B cell (primary cell): ENCODE results near the gene MAG. TPM values are rescaled to one million over a fixed set of nuclear protein-coding genes. Genes with fewer than 3 reads are reported as not detected.

Source experiments
- ATAC-seq: fragments of 200-7000 bp; cut with Tn5 transposase; one replicate; pipeline ENCODE4 v1.10.0; 2021; ENCODE audit warnings: low read depth, mild to moderate bottlenecking, moderate number of reproducible peaks, moderate library complexity
- CTCF ChIA-PET: fragments of 350-600 bp; sonication (Branson Sonifier 250); formaldehyde crosslinking; loops from one replicate; lab custom pipeline; 2021; ENCODE audit warnings: antibody characterized with exemption, inconsistent platforms; lab: Charles Lee
- POLR2A ChIA-PET: fragments of 350-600 bp; sonication (Branson Sonifier 250); formaldehyde crosslinking; loops from one replicate; lab custom pipeline; 2021; ENCODE audit warnings: antibody characterized with exemption; lab: Charles Lee
- DNase-seq: peaks from one replicate; pipeline ENCODE4 v3.0.0; 2013
- H2AFZ ChIP-seq: 2 replicates; pipeline ENCODE4 v1.6.1; 2012; ENCODE audit warnings: mild to moderate bottlenecking, low read depth, low read length; ENCODE audit not compliant: insufficient read depth, poor library complexity, severe bottlenecking
- H3K27ac ChIP-seq, 2 donors: 1 replicate in 1 of 2; 2 replicates in 1 of 2; pipeline ENCODE4 v1.5.1; 2012 to 2013; ENCODE audit warnings: low read length in 2 of 2, mild to moderate bottlenecking in 2 of 2, moderate library complexity in 1 of 2
- H3K27me3 ChIP-seq, 4 experiments: fragments of 200-600 bp in 1 of 4; sonication (generic) in 1 of 4; replicated peaks in 1 of 4; 1 replicate in 2 of 4; 2 replicates in 2 of 4; pipeline versions ENCODE4 v1.6.1 to v1.7.0; 2013 to 2016; ENCODE audit warnings: low read length in 3 of 4, mild to moderate bottlenecking in 2 of 4, mixed read lengths in 1 of 4, moderate library complexity in 1 of 4; ENCODE audit not compliant: insufficient read depth in 4 of 4, control insufficient read depth in 3 of 4; ENCODE audit errors: control extremely low read depth in 1 of 4
- H3K36me3 ChIP-seq, 2 experiments: replicated peaks in 1 of 2; 1 replicate in 1 of 2; 2 replicates in 1 of 2; pipeline versions ENCODE4 v1.6.1 to v1.7.1; 2013; ENCODE audit warnings: low read length in 1 of 2; ENCODE audit not compliant: insufficient read depth in 2 of 2, control insufficient read depth in 1 of 2; ENCODE audit errors: control extremely low read depth in 1 of 2, extremely low read depth in 1 of 2
- H3K4me1 ChIP-seq, 2 donors: fragments of 200-600 bp in 1 of 2; sonication (generic) in 1 of 2; 1 replicate in 1 of 2; 2 replicates in 1 of 2; pipeline versions ENCODE4 v1.5.1 to v1.6.1; 2013 to 2017; ENCODE audit warnings: low read length in 2 of 2; ENCODE audit not compliant: control insufficient read depth in 2 of 2, insufficient read depth in 2 of 2
- H3K4me2 ChIP-seq: replicated peaks from 2 replicates; pipeline ENCODE3; 2012; ENCODE audit warnings: mild to moderate bottlenecking, low read depth, low read length; ENCODE audit not compliant: poor library complexity, severe bottlenecking
- H3K4me3 ChIP-seq, 5 experiments: fragments of 200-600 bp in 1 of 5; sonication (generic) in 1 of 5; 1 replicate in 3 of 5; 2 replicates in 2 of 5; pipeline versions ENCODE4 v1.5.1 to v1.7.0; 2011 to 2016; ENCODE audit warnings: low read length in 4 of 5, mild to moderate bottlenecking in 4 of 5, low read depth in 2 of 5, control low read depth in 1 of 5, moderate library complexity in 1 of 5; ENCODE audit not compliant: insufficient read depth in 1 of 5; ENCODE audit errors: control extremely low read depth in 1 of 5, extremely low read depth in 1 of 5
- H3K79me2 ChIP-seq: fragments of 200-600 bp; sonication (generic); one replicate; pipeline ENCODE4 v1.6.0; 2016; ENCODE audit warnings: low read length; ENCODE audit not compliant: control insufficient read depth, insufficient read depth
- H3K9ac ChIP-seq: fragments of 200-600 bp; sonication (generic); 2 replicates; pipeline ENCODE4 v1.6.1; 2017; ENCODE audit warnings: mild to moderate bottlenecking, low read length, moderate library complexity
- H3K9me3 ChIP-seq, 3 donors: one replicate each; pipeline versions ENCODE4 v1.6.1 to v1.7.1; 2013; ENCODE audit warnings: low read length in 2 of 3; ENCODE audit not compliant: control insufficient read depth in 2 of 3, insufficient read depth in 1 of 3; ENCODE audit errors: control extremely low read depth in 1 of 3
- H4K20me1 ChIP-seq: 2 replicates; pipeline ENCODE4 v1.6.0; 2012; ENCODE audit warnings: mild to moderate bottlenecking, low read length; ENCODE audit not compliant: insufficient read depth, control insufficient read depth, poor library complexity, severe bottlenecking
- H3K27ac Mint-ChIP-seq: one replicate; pipeline ENCODE4 v1.8.0; 2021; ENCODE audit warnings: mixed read lengths
- H3K27me3 Mint-ChIP-seq: one replicate; pipeline ENCODE4 v1.8.0; 2021; ENCODE audit warnings: mixed read lengths
- H3K4me1 Mint-ChIP-seq: one replicate; pipeline ENCODE4 v1.8.0; 2021; ENCODE audit warnings: mixed read lengths
- H3K4me3 Mint-ChIP-seq: one replicate; pipeline ENCODE4 v1.8.0; 2021; ENCODE audit warnings: mixed read lengths
- H3K9me3 Mint-ChIP-seq: one replicate; pipeline ENCODE4 v1.8.0; 2022; ENCODE audit warnings: mixed read lengths; ENCODE audit not compliant: insufficient read depth
- EZH2 ChIP-seq: IDR thresholded peaks from 2 replicates; pipeline ENCODE4 v1.6.1; 2012; ENCODE audit warnings: borderline replicate concordance, low read depth, mild to moderate bottlenecking, moderate library complexity, low read length; ENCODE audit not compliant: insufficient read depth, poor library complexity, severe bottlenecking
- WGBS: methylation state at CpG from one replicate; pipeline ENCODE4 v1.1.5; 2013; ENCODE audit warnings: missing lambda C conversion rate; ENCODE audit not compliant: insufficient coverage; 5-methylcytosine and 5-hydroxymethylcytosine counted together
- intact Hi-C: fragments of 100-400 bp; cut with micrococcal nuclease; formaldehyde crosslinking; loops from one replicate; pipeline ENCODE4 v1.10.0; 2022
- polyA plus RNA-seq: library from polyadenylated mRNA; depleted of rRNA; stranded (reverse); fragments of >200 nt; gene quantifications from 2 replicates; pipeline ENCODE4 v1.2.3, GENCODE V29; 2012
- total RNA-seq, 2 donors: library from RNA; stranded (reverse); fragments of 120-200 nt in 1 of 2; gene quantifications; 1 replicate in 1 of 2; 2 replicates in 1 of 2; pipeline versions ENCODE4 v1.2.3 to v1.2.4, GENCODE V29; 2013 to 2022
- TF ChIP-seq, protein P1 (sequence below): fragments of 200-600 bp; IDR thresholded peaks from one replicate; pipeline ENCODE4 v1.8.0; 2022; ENCODE audit warnings: antibody characterized with exemption, mild to moderate bottlenecking

Gene MAG
- total and polyA plus RNA-seq, 2 donors (not counting 1 experiment from before 2014, with no cell fraction given): 0.12 to 0.58 TPM

DNA sequence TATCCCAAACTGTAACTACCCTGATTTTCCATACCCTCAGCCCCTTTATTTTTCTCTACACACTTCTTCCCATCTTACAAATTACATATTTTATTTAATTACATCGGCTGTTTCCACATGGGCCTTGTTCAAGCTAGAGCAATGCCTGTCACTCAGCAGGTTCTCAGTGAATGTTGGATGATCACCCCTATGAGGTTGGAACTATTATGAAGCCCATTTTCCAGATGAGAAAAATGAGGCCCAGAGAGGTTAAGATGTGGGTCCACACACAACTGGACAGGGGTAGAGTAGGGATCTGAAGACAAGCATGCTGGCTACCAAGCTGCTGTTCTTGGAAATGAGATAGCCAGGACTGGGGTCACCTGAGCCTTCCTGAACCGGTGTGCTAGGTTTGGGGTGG lies 10.0 kb downstream of the MAG start:
- no peak for TF ChIP-seq EZH2
- TF ChIP-seq, protein P1, sequence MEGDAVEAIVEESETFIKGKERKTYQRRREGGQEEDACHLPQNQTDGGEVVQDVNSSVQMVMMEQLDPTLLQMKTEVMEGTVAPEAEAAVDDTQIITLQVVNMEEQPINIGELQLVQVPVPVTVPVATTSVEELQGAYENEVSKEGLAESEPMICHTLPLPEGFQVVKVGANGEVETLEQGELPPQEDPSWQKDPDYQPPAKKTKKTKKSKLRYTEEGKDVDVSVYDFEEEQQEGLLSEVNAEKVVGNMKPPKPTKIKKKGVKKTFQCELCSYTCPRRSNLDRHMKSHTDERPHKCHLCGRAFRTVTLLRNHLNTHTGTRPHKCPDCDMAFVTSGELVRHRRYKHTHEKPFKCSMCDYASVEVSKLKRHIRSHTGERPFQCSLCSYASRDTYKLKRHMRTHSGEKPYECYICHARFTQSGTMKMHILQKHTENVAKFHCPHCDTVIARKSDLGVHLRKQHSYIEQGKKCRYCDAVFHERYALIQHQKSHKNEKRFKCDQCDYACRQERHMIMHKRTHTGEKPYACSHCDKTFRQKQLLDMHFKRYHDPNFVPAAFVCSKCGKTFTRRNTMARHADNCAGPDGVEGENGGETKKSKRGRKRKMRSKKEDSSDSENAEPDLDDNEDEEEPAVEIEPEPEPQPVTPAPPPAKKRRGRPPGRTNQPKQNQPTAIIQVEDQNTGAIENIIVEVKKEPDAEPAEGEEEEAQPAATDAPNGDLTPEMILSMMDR: no peak
- ATAC-seq (no peak), DNase-seq (no peak)
- no peaks in the 10 kb centered on the region for H3K27me3 ChIP-seq
- no peaks in the 10 kb centered on the region for H3K36me3 ChIP-seq
- H3K4me2 ChIP-seq: no peak overlapping the region
- H3K27ac ChIP-seq: no peak overlapping the region
- ChIA-PET POLR2A (no interaction called here), CTCF (no interaction called here)
- H3K27ac Mint-ChIP-seq: peak overlapping the region; percentile 15
- peaks cover 25% of the 10 kb centered on the region for H3K79me2 ChIP-seq
- intact Hi-C loops: no loop called here
- H3K4me3 Mint-ChIP-seq: no peak overlapping the region
- H3K9me3 Mint-ChIP-seq: no peaks in the 10 kb centered on the region
- H3K4me1 ChIP-seq: peaks cover 10 to 33% of the 10 kb centered on the region in 2 donors
- no peaks in the 10 kb centered on the region for H3K9me3 ChIP-seq
- H3K9ac ChIP-seq: no peak overlapping the region
- no peak overlapping the region for H2AFZ ChIP-seq
- peaks cover 17% of the 10 kb centered on the region for H3K4me1 Mint-ChIP-seq
- WGBS: 92% methylated on average over 1 of the region's 2 CpGs
- H4K20me1 ChIP-seq: no peaks in the 10 kb centered on the region
- no peak overlapping the region for H3K4me3 ChIP-seq
- H3K27me3 Mint-ChIP-seq: no peaks in the 10 kb centered on the region

DNA sequence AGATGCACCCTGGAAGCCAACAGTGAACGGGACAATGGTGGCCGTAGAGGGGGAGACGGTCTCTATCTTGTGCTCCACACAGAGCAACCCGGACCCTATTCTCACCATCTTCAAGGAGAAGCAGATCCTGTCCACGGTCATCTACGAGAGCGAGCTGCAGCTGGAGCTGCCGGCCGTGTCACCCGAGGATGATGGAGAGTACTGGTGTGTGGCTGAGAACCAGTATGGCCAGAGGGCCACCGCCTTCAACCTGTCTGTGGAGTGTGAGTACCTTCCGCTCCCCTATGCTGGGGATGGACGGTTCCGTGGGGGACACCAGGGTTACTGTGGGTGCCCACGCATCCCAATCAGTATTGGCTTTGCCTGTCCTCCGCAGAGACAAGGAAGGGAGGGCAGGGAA lies 10.5 kb downstream of the MAG start:
- Mint-ChIP-seq H3K4me1 (peaks cover 22% of the 10 kb centered on the region), H3K9me3 (no peaks in the 10 kb centered on the region), H3K4me3 (no peak overlapping the region), H3K27me3 (no peaks in the 10 kb centered on the region), H3K27ac (no peak overlapping the region)
- Histone ChIP-seq H3K9me3 (no peaks in the 10 kb centered on the region), H3K36me3 (no peaks in the 10 kb centered on the region), H3K4me3 (no peak overlapping the region), H3K9ac (no peak overlapping the region), H2AFZ (no peak overlapping the region), H3K79me2 (peaks cover 22% of the 10 kb centered on the region), H4K20me1 (no peaks in the 10 kb centered on the region), H3K4me2 (no peak overlapping the region), H3K27me3 (no peaks in the 10 kb centered on the region), H3K27ac (no peak overlapping the region), H3K4me1 (peaks cover 9 to 33% of the 10 kb centered on the region in 2 donors)
- ChIA-PET POLR2A (interaction anchor here (0.7 kb wide), 1 partner anchor 14 kb away, joined by 12 read pairs; no protein-coding TSS in a partner anchor), CTCF (no interaction called here)
- WGBS: 86% methylated on average over 10 of the region's 16 CpGs
- ATAC-seq (no peak), DNase-seq (no peak)
- TF ChIP-seq, protein P1: no peak
- no peak for TF ChIP-seq EZH2
- intact Hi-C loops: no loop called here
